Measurements from ENCODE around the gene PRRC2B.

The PRRC2B gene

GRCh38 chr9:131490514-131490913 lies 96.6 kb downstream of the PRRC2B start:
- TF ChIP-seq, protein P1, sequence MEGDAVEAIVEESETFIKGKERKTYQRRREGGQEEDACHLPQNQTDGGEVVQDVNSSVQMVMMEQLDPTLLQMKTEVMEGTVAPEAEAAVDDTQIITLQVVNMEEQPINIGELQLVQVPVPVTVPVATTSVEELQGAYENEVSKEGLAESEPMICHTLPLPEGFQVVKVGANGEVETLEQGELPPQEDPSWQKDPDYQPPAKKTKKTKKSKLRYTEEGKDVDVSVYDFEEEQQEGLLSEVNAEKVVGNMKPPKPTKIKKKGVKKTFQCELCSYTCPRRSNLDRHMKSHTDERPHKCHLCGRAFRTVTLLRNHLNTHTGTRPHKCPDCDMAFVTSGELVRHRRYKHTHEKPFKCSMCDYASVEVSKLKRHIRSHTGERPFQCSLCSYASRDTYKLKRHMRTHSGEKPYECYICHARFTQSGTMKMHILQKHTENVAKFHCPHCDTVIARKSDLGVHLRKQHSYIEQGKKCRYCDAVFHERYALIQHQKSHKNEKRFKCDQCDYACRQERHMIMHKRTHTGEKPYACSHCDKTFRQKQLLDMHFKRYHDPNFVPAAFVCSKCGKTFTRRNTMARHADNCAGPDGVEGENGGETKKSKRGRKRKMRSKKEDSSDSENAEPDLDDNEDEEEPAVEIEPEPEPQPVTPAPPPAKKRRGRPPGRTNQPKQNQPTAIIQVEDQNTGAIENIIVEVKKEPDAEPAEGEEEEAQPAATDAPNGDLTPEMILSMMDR (conservative IDR thresholded peaks at IDR 0.05; ENCODE audit: control insufficient read depth, insufficient read depth, low read depth, low read length), result no peak
- no peak for DNase-seq (ENCODE audit: low read depth)

GRCh38 chr9:131491001-131491710 lies 97.3 kb downstream of the PRRC2B start:
- no peak for DNase-seq (ENCODE audit: low read depth)
- TF ChIP-seq, protein P1 (conservative IDR thresholded peaks at IDR 0.05; ENCODE audit: control insufficient read depth, insufficient read depth, low read depth, low read length), result no peak
- no peak overlapping the region for H3K4me3 ChIP-seq (ENCODE audit: control insufficient read depth, low read depth, low read length)

More at GRCh38 chr9:131490514-131490913, 96.6 kb downstream of the PRRC2B start:
- no peak overlapping the region for H3K4me3 ChIP-seq (ENCODE audit: control insufficient read depth, low read depth, low read length)

DNA sequence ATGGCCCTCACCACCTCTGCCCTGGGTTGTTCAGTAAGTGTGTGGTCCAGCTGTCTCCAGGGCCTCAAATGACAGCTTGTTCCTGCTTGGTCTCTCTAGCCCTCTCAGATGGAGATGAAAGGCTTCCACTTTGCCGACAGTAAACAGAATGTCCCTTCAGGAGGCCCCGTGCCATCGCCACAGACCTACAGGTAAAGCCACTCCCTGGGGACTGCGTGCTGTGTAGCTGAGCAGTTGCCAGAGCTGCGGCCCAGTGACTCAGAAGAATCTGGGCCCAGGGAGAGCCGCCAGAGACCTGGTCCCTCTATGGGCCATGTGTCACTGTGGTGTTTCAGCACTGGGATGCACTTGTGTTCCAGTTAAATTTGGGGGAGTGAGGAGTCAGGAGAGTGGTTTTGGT lies 98.2 kb downstream of the PRRC2B start:
- TF ChIP-seq, protein P1 (conservative IDR thresholded peaks at IDR 0.05; ENCODE audit: control insufficient read depth, insufficient read depth, low read depth, low read length), result no peak
- DNase-seq (ENCODE audit: low read depth), result no peak
- H3K4me3 ChIP-seq (ENCODE audit: control insufficient read depth, low read depth, low read length), result no peak overlapping the region

- no peak overlapping the region for H3K4me3 ChIP-seq (ENCODE audit: control insufficient read depth, low read depth, low read length)
- TF ChIP-seq, protein P1 (conservative IDR thresholded peaks at IDR 0.05; ENCODE audit: control insufficient read depth, insufficient read depth, low read depth, low read length), result no peak
- no peak for DNase-seq (ENCODE audit: low read depth)
Observed at GRCh38 chr9:131494296-131494870, 100.5 kb downstream of the PRRC2B start.

- DNase-seq (ENCODE audit: low read depth), result no peak
- TF ChIP-seq, protein P1 (conservative IDR thresholded peaks at IDR 0.05; ENCODE audit: control insufficient read depth, insufficient read depth, low read depth, low read length), result no peak
Observed at GRCh38 chr9:131495785-131496184, 101.9 kb downstream of the PRRC2B start.

GRCh38 chr9:131496844-131497405 lies 103.0 kb downstream of the PRRC2B start:
- TF ChIP-seq, protein P1 (conservative IDR thresholded peaks at IDR 0.05; ENCODE audit: control insufficient read depth, insufficient read depth, low read depth, low read length), result no peak
- H3K4me3 ChIP-seq (ENCODE audit: control insufficient read depth, low read depth, low read length), result no peak overlapping the region
- DNase-seq (ENCODE audit: low read depth), result no peak

More at GRCh38 chr9:131495785-131496184, 101.9 kb downstream of the PRRC2B start:
- no peak overlapping the region for H3K4me3 ChIP-seq (ENCODE audit: control insufficient read depth, low read depth, low read length)
